GM19023 (cell line): ENCODE results near the gene RHOU.

ENCODE experiments used
- ATAC-seq: cut with Tn5 transposase; IDR thresholded peaks from one replicate; pipeline ENCODE4 v1.9.1; 2021; ENCODE audit warnings: mild to moderate bottlenecking, moderate library complexity; ENCODE audit not compliant: unreplicated experiment

RHOU gene

DNA sequence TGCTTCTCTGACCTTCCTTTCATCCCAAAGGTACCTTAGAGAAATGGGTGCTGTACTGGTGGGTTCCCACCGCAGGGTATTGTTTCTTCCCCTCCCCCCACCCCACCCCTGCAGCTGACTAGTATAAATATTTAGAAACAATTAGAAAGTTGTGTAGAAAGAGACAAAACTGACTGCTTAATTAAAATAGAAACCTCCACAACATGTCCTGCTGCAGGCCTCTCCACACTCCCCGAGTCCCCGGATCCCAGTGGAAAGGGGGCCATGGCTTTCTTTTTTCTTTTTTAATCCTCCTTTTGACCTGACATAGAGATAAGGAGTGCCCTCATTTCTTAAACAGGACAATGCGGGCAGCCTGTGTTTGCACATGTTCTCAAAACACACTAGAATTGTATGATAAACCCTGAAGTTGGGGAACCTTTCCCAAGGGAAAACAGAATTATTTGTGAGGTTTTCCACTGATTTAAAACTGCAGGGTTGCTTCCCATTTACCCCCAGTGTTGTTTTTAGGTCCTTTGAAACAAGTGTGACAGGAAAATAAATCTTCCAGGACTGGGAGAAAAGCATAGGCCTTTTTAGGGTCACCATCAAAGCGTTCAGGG is 1.7 kb downstream of the RHOU start:
- ATAC-seq, result no peak

DNA sequence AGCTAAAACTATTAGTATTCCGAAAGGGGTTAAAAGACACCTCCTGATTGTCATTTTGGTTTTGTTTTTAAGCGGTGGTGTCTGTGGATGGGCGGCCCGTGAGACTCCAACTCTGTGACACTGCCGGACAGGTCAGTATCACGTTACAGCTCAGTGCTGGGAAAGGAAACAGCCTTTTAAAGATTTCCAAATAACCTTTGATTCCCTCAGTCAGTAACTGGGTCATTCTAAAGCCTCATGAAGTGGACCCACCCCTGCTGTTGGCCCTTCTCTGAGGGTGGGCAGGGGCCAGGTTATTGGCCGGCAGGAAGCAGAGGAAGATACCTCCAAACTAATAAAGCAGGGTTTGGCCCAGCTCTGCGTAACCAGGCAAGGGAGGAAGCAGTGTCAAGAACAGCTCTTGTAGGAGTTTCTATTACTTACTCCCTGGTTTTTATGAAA is 2.3 kb downstream of the RHOU start:
- no peak for ATAC-seq

DNA sequence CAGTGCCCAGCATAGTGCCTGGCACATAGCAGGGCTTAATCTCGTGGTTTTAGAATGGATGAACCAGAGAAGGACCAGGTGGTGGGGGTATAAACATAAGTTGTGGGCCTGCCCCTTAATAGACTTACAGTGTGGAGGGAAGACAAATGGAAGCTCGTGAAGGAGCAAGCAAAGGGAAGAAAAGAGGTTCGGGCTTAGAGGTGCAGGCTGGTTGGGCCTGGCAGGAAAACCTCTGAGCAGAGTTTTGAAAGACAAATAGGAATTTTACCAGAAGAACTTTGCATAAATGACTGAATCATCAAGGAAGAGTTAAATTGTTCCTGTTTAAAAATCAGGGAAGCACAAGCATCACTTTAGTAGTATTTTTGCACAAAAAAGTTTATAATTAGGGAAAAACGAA is 4.5 kb downstream of the RHOU start:
- ATAC-seq, result no peak

DNA sequence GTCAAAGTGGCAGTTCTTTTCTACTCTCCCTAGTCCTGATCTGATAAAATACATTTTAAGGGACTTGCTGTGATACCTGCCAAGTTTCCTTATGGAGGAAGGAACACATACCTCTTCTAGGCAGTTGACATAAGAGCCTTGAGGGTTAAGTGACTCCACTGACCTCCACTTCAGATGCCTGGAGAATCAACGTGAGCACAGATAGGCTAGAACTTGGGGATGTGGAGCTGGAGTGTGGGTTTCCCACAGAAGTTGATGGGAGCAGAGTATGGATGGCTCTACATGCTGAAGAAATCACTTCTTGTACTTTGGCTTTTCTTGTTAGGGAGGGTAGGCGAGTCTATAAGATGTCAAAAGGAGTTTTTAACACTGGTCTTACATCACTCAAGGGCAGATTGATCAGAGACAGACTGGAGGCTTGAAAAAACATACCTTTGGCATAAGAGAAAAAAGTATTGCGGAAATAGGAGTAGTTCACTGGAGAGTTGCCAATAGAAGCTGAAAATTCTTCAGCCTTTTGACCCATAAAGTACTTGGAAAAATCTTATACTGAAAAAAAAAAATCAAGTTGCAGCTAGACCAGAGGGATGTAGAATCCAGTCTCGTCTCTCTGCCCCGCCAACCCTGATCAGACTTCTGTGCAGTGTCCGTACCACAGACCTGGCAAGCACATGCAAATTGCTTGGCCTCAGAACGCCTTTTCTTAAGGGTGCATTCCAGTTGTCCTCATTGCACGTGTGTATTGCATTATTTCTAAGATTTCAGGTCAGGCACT is 5.5 kb downstream of the RHOU start:
- no peak for ATAC-seq

DNA sequence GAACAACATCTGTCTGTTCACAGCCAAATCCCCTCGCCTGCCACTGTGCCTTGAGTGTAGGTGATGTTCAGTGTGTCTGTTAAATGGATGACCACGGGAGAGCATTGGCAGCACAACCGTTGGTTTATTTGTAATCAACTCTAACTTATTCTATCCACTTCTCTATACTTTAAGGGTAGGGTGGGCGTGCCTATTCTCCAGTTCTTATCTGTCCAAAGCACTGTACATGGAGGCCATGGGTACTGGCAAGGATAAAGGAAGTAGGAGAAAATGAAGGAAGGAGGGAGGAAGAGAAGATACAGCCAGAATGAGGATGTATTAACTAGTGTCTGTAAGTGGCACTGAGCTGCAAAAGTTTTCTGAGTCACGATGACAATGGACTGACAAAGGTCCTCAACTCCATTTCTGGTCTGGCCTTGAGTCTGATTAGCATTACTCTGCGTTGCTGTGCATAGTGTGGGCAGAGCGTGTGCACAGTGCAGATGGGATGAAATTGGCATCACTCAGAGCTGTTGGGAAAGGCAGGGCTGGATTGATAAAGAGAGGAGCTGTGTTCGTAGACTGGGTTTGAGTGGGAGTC is 7.1 kb downstream of the RHOU start:
- no peak for ATAC-seq

DNA sequence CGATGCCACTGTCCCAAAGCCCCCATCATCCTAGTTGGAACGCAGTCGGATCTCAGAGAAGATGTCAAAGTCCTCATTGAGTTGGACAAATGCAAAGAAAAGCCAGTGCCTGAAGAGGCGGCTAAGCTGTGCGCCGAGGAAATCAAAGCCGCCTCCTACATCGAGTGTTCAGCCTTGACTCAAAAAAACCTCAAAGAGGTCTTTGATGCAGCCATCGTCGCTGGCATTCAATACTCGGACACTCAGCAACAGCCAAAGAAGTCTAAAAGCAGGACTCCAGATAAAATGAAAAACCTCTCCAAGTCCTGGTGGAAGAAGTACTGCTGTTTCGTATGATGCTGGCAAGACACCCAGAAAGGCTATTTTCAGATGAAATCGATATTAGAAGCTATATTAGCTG is 8.1 kb downstream of the RHOU start:
- no peak for ATAC-seq

DNA sequence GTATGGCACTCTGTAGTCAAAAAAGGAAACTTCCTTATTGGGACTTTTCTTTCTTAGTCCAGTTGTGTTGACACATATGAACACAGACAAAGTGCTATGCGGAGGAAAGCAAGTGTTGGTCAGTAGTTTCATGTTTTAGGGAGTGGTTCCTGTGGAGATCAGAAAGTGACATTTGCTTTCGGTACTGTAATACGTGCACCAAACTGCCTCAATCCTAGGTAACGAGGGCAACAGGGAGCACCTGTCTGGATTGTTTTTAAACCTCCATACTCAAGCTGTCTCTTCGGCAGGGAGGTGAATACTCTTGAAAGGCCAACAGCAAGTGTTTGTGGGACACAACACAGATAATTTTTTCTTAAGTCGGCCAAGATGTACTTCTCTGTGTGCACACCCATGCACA is 9.1 kb downstream of the RHOU start:
- no peak for ATAC-seq

DNA sequence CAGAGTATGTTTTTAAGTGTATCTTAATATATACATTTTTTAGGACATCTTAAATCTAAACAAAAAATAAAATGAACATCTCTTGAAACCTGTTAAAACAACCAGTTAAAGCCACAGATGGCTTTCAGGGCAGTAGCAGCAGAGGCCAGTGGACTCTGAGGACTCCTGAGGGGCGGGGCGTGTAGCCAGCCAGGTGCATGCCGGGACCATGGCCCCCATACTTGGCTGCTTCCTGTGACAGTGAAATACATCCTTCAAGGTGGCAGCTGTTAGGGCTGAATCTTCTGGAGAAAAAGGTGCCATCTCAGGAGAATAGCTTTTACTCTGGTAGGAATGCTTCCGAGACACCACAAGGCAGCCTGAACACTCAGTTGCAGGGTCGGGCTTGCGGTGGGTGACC is 9.6 kb downstream of the RHOU start:
- no peak for ATAC-seq

DNA sequence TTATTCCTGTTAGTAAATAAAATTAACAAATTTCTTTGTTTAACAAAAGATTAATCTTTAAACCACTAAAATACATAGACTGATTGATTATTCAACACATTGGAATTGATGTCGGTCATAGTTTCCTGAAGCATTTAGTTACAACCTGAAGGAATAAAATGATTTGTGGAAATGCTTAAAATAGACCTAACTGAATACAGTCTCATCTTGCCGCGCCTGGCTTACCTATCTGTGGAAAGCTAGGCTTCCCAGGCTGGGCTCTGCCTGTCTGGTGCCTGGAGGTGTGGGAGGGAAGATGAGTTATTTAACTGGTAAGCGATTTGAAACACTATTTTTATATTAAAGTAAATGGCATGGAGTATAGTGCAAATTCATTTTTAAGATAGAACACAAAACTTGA is 10.2 kb downstream of the RHOU start:
- no peak for ATAC-seq

DNA sequence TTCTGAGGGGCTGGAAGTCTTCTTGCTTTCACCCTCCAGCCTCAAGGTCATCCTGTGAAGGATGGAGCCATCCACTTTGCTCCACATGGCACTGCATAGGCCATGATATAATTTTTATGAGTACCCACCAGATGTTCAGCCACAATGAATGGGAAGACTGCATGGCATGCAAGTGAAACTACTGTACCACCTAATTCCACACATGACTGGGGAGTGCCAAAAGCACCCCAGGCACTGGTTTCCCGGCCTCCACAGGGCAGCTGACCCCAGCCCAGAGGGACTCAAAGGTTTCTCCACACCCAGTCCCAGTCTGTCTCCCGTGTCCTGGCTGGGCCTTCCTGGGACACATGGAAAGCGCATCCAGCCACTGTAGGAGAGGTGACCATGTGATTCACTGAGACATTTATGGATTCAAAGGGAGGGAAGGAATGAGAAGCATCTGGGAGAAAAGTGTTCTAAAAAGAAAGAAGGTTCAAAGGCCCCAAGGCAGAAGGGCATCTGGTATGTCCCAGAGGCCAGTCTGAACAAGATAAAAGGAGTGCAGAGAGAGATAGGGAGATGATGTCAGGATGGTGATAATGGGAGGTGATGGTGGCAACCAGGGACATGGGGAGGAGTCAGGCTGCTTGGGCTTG is 12.1 kb downstream of the RHOU start:
- no peak for ATAC-seq

DNA sequence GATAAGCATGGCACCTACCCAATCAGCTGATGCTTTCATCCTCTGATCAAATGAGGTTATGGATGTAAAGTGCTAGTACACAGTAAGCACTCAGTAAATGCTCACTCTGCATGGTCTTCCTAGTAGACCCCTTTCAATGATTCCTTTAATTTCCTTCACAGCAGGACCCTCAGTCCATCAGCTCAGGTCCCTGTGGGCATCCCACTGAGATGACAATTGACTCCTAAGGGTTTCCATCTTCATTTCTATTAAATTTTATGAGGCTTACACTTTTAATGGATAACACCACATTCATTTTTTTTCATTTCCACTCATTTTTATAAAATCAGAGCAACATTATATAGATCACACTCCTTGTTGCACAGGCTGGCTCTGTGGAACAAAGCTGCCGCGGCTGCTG is 12.8 kb downstream of the RHOU start:
- no peak for ATAC-seq

DNA sequence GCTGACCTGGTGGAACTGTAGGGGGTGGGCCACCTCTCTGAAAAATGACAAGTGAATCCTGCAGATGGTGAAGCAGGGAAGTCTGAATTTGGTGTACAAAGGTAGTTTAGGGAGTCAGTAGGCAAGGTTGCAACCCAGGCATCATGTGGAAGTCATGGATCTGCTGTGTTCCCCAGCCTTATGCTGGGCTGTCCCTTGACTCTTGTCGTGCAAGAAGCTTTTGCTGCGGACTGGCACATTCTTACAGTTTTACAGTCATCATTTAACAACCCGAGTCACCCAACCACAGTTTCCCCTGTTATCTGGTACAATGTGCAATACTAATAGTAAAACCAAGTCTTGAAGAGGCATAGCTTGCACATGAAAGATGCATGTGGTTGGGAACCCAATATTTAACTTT is 13.2 kb downstream of the RHOU start:
- no peak for ATAC-seq

DNA sequence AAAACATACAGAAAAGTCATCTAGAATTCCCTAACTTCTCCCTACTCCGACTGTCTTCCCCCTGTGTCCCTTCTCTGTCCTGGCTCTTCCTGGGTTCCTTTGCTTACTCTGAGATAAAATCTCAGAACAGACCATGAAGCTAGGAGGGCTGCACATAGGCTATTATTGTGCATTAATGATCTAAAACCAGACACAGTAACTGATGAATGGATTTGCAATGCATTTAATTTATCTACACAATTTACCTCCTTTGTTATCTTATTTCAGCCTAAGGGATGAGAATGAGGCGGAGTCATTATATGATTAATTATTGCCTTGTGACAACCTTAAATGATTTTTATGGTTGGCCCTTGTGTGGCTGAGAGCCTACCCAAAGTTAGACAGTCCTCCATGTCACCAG is 14.5 kb downstream of the RHOU start:
- ATAC-seq, result no peak

DNA sequence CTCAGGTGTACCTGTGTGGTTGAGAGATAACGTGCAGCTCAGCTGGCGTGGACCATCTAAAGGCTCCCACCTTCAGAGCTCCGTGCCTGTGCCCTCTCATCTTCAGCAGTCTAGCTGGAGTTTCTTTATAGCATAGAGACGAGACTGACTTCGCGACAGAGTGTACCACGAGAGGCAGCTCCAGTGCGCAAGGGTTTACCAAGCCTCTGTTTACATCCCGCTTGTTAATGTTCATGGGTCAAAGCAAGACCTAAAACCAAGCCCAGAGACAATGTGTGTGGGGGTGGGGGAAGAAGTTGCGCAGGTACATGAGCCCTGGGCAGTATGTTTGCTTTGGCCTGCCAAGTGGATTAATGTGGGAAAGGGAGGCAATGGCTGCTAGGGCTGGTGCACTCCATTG is 15.6 kb downstream of the RHOU start:
- ATAC-seq, result no peak

DNA sequence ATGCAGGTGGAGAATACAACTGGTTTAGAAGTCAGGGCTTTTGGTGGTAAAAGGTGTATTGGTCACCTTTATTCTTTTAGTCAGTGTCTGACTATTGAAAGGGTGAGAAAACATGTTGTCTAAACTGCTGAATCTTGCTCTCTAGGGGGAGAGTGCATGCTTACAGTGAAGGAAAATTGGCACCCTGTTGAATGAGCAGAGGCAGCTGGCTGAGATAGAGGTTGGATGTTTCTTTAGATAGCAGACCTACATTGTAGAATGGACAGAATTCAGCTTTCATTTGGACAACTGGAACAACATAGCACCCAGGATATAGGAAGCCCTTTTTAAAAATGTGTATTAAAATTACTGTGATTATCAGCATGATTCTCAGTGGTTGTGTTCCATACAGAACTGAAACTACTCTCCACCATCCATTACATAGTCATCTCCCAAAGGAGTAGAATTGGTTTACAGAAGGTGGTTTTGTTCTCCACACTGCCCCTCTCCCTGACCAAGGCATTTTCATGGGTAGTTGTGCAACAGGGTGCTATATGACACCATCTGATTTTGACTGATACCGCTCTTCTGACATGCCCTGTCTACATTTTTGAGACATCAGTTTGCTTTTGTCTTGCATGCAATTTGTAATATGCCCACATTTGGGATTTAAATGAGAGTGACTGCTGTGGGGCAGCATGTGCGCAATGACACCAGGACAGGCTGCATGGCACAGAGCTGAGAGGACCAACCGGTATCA is 16.2 kb downstream of the RHOU start:
- ATAC-seq, result no peak

DNA sequence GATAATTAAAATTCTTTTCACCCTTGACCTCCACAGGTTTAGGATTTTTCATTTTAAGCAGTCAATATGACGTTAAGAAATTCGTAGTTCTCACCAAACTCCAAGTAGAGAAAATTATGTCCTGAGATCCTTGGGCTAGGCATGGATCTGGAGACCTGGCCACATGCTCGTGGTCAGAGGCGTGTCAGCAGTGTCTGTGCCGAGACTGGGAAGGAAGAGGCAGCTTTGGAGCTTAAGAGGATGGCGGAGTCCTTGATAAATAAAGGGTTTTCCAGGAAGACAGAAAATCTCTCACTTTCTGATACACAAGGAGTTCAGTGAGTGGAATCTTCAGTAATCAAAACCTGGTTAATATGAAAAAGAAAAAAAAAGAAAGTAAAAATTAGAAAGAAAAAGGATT is 17.0 kb downstream of the RHOU start:
- ATAC-seq, result no peak

DNA sequence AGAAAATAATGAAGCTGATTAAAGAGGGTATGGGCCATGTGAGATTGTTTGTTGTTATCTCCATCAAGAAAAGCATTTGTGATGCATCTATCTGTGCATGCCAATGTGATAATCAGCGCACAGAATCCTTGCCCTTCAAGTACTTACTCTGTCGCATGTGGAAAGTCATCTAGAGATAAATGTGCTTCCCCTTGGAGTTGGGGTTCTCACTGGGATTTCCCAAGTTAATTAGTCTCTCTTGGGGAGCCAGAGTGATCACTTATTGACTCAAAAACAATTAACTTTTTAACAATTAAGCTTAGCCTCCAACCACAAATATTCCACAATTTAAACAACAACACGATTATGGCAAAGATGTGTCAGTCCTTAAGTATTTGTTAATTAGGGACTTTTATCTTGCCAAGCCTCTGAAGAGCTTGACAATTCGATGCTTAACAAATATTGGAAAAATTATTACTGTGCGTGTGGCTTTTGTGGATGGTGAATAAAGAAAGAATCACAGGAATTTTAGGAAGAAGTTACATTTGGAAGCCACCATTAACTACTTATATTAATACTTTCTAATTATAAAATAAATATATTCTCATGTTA is 17.5 kb downstream of the RHOU start:
- no peak for ATAC-seq

DNA sequence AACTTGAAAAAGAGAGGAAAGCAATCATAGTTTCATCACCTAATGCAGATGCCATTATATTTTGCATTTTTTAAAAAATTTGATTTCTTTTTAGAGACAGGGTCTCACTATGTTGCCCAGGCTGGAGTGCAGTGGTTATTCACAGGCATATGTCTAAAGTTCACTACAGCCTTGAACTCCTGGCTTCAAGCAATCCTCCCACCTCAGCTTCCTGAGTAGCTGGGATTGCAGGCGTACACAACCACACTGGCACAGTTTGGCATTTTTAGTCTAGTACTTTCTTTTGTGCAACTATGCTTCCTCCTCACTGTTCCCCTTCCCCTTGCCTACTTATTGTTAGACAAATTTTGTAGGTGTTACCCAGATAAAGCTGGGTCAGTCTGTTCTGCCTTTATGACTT is 18.0 kb downstream of the RHOU start:
- ATAC-seq, result no peak

DNA sequence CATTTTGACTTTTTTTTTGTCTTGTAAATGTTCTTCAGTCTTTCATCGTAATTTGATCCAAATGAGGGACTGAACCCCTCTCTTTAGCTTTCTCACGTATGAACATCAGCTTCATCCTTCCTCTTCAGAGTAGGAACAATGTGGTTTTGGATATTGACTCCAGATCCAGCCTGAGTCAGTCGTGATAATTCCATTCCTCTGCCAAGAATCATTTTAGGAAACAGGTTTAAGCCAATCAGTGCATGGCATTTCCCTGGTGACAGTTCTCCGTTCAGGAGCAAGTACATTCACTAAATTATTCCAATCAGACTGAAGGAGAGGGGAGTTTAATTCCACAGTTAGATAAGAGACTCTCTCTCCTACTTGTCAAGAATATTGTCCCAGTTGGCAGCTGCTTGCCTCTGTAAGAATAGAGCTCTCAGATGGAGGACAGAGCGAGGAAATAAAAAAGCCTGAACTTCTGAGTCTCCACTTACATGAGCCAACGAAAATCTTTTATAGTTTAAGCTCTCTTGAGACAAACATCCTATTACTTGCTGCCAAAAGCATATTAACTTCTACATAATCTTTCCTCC is 18.6 kb downstream of the RHOU start:
- ATAC-seq, result no peak

DNA sequence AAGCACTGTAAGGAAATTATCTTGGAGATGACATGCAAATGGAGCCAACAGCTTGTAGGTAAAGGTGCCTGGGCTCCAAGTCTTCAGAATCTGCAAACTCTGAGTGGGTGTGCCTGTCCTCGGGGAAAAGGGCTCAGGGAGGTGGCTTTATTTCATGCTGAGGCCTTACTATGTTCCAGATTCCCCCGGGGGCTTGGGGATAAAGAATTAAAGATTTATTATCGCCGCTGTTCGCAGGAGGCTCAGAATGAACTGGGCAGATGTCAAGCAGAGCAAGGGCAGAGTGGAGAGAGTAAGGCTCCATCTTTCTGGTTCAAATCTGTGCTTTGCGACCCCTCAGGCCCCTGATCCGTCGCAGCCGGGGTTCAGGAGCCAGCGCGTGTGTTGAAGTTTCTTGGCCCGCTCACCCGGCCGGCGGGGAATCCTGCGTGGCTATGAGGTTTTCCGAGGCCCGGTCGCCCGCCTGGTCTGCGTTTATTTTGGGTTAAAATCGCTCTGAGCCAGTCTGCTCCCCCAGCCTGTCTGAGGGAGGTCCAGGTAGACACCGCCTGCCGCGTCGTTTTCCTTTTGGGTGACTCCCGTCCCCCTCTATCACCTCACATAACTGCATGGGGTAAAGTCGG is 19.5 kb downstream of the RHOU start:
- no peak for ATAC-seq
